Smooth muscle cell (in vitro differentiated cells): ENCODE data around the gene MYO9B. TPM values are rescaled to one million over a fixed set of nuclear protein-coding genes. Genes with fewer than 3 reads are reported as not detected.
A peak's percentile ranks its signal among the peaks of the same experiment; 100 is the strongest.

Experiments used
- DNase-seq: peaks from one replicate; lab custom pipeline; 2025; ENCODE audit not compliant: unreplicated experiment; lab: John Stamatoyannopoulos, UW
- H2AFZ ChIP-seq: fragments of 200-600 bp; sonication (generic); 2 replicates; pipeline ENCODE4 v1.6.0; 2016; ENCODE audit warnings: antibody characterized with exemption, low read depth, mild to moderate bottlenecking
- H3F3A ChIP-seq: fragments of 200-600 bp; sonication (generic); 2 replicates; pipeline ENCODE4 v1.6.0; 2017; ENCODE audit warnings: antibody characterized with exemption, low read depth
- H3K27ac ChIP-seq: fragments of 200-600 bp; sonication (generic); 2 replicates; pipeline ENCODE4 v1.5.1; 2016; ENCODE audit warnings: low read depth, mild to moderate bottlenecking
- H3K27me3 ChIP-seq: fragments of 200-600 bp; sonication (generic); 2 replicates; pipeline ENCODE4 v1.6.1; 2016; ENCODE audit warnings: low read depth, mild to moderate bottlenecking
- H3K36me3 ChIP-seq: fragments of 200-600 bp; sonication (generic); 2 replicates; pipeline ENCODE4 v1.5.1; 2016; ENCODE audit warnings: low read depth
- H3K4me1 ChIP-seq: fragments of 200-600 bp; sonication (generic); 2 replicates; pipeline ENCODE4 v1.5.1; 2016; ENCODE audit warnings: low read depth
- H3K4me2 ChIP-seq: fragments of 200-600 bp; sonication (generic); 2 replicates; pipeline ENCODE4 v1.6.0; 2016; ENCODE audit warnings: mild to moderate bottlenecking
- H3K4me3 ChIP-seq: fragments of 200-600 bp; sonication (generic); 2 replicates; pipeline ENCODE4 v1.5.1; 2016; ENCODE audit warnings: mild to moderate bottlenecking
- H3K79me2 ChIP-seq: fragments of 200-600 bp; sonication (generic); 2 replicates; pipeline ENCODE4 v1.6.0; 2016; ENCODE audit warnings: low read depth, mild to moderate bottlenecking
- H3K9ac ChIP-seq: fragments of 200-600 bp; sonication (generic); 2 replicates; pipeline ENCODE4 v1.6.0; 2016; ENCODE audit warnings: low read depth
- H3K9me3 ChIP-seq: fragments of 200-600 bp; sonication (generic); replicated peaks from 2 replicates; pipeline ENCODE4 v1.5.1; 2016; ENCODE audit warnings: low read depth
- H4K20me1 ChIP-seq: fragments of 200-600 bp; sonication (generic); 2 replicates; pipeline ENCODE4 v1.6.0; 2016; ENCODE audit warnings: low read depth
- WGBS: methylation state at CpG from one replicate; pipeline ENCODE4 v1.1.7; 2016; ENCODE audit warnings: low lambda C conversion rate; 5-methylcytosine and 5-hydroxymethylcytosine counted together
- polyA plus RNA-seq: library from polyadenylated mRNA; unstranded; fragments of >200 nt; fragmentation: Nextera tagmentation; extraction: Ambion mirVana; gene quantifications from 2 replicates; pipeline ENCODE4 v1.2.1, GENCODE V29; 2016
- total RNA-seq: library from RNA; depleted of rRNA; stranded (reverse); fragments of >200 nt; gene quantifications from 2 replicates; pipeline ENCODE4 v1.2.3, GENCODE V29; 2014
- TF ChIP-seq, protein P1 (sequence below): fragments of 200-600 bp; sonication (generic); IDR thresholded peaks from 2 replicates; pipeline ENCODE4 v1.5.1; 2017; ENCODE audit warnings: borderline replicate concordance, mild to moderate bottlenecking, antibody characterized with exemption; ENCODE audit not compliant: insufficient read depth, poor library complexity, severe bottlenecking

MYO9B gene
- total and polyA plus RNA-seq, 2 experiments from 2014 or later: 44.6 to 46.6 TPM

DNA sequence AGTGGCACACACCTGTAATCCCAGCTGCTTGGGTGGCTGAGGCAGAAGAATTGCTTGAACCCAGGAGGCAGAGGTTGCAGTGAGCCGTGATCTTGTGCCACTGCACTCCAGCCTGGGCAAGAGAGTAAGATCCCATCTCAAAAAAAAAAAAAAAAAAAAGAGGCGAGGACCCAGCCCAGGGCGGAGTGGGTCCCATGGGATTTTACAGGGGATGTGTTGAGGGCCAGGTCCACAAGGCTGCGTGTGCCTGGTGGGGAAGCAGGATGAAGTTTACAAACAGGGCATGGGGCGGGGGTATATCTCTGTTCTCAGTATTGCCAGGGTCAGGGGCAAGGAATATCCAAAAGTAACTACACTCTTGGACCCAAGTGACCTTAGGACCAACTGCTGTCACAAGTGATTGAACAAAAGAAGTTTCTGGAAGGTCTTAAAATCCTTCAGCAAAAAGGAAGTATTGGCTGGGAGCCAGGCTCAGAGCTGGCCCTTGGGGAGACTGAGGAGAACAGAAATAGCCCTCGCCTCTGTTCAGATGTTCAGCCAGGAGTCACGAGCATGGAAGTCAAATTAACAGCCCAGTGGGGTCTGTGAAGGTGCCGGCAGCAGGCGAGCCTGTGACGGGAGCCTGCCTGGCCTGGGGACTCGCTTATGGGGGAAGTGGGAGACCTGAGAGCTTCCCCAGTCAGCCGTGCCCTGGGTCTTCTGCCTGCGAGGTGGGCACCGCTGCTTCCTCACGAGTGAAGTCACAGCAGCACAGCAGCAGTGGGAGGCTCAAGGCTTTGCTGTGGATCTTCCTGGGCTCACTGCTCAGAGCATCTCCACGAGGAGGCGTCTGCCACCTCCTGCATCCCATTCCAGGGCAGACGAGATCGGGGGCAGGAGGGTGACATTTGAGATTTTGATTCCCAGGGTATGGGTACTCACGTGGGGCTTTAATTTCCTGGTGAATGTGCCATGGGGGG, 6.4 kb downstream of the MYO9B start:
- no peak overlapping the region for H3K9ac ChIP-seq

DNA sequence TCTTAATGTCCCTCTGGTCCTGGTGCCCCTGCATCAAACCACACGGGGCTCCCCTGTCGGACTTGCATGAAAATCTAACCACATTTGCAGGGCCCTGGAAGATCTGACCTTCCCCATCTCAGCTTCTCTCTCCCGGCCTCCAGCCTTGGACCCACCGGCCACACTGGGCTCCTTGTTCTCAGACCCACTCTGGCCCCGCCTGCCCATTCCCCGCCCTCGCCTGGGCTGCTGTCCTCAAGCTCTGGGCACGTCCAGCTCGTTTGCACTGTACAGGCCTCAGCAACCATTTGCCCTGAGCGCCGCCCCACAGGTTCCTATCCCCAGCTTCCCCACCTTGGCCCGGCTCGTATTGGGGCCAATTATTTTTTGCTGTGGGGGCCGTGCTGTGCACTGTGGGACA, 10.5 kb downstream of the MYO9B start:
- peaks cover 8% of the 10 kb centered on the region for H3K4me1 ChIP-seq
- H3F3A ChIP-seq: peaks cover 19% of the 10 kb centered on the region
- peak overlapping the region; percentile 61 for H3K27ac ChIP-seq
- peak overlapping the region; percentile 55 for H3K4me2 ChIP-seq
- H4K20me1 ChIP-seq: peaks cover 69% of the 10 kb centered on the region
- H3K4me3 ChIP-seq: no peak overlapping the region
- no peaks in the 10 kb centered on the region for H3K27me3 ChIP-seq
- no peaks in the 10 kb centered on the region for H3K9me3 ChIP-seq
- H3K36me3 ChIP-seq: no peaks in the 10 kb centered on the region
- H2AFZ ChIP-seq: no peak overlapping the region
- TF ChIP-seq, protein P1, sequence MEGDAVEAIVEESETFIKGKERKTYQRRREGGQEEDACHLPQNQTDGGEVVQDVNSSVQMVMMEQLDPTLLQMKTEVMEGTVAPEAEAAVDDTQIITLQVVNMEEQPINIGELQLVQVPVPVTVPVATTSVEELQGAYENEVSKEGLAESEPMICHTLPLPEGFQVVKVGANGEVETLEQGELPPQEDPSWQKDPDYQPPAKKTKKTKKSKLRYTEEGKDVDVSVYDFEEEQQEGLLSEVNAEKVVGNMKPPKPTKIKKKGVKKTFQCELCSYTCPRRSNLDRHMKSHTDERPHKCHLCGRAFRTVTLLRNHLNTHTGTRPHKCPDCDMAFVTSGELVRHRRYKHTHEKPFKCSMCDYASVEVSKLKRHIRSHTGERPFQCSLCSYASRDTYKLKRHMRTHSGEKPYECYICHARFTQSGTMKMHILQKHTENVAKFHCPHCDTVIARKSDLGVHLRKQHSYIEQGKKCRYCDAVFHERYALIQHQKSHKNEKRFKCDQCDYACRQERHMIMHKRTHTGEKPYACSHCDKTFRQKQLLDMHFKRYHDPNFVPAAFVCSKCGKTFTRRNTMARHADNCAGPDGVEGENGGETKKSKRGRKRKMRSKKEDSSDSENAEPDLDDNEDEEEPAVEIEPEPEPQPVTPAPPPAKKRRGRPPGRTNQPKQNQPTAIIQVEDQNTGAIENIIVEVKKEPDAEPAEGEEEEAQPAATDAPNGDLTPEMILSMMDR: no peak
- 86% methylated on average over 14 of the region's 14 CpGs for WGBS
- H3K9ac ChIP-seq: peak overlapping the region; percentile 40
- peaks cover 85% of the 10 kb centered on the region for H3K79me2 ChIP-seq
- no peak for DNase-seq

More for the DNA sequence above, 6.4 kb downstream of the MYO9B start:
- Histone ChIP-seq H3K36me3 (no peaks in the 10 kb centered on the region), H3K27ac (no peak overlapping the region), H3K79me2 (peaks cover 91% of the 10 kb centered on the region), H4K20me1 (peaks cover 88% of the 10 kb centered on the region), H3K4me3 (no peak overlapping the region), H3K9me3 (no peaks in the 10 kb centered on the region), H3K4me1 (peaks cover 17% of the 10 kb centered on the region), H3F3A (peaks cover 19% of the 10 kb centered on the region), H2AFZ (no peak overlapping the region), H3K4me2 (no peak overlapping the region), H3K27me3 (no peaks in the 10 kb centered on the region)
- WGBS: 83% methylated on average over 20 of the region's 20 CpGs
- TF ChIP-seq, protein P1: no peak
- no peak for DNase-seq

DNA sequence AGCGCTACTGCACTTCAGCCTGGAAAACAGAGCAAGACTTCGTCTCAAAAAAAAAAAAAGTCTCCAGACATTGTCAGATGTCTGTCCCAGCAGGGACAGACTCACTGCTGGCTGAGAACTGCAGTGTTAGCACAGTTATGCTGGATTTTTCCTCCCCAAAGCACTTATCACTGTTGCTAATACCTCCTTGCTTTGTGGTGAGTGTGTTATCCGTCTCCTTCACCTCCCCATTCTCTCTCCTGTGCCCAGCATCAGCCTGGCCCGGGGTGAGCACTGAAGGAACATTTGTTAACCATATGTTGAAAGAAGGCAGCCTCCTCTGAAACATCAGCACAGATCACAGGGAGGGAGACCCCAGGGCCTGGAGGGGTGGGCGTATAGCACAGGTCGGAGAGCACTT, 11.3 kb downstream of the MYO9B start:
- H3K9ac ChIP-seq: peak overlapping the region; percentile 13
- H3K4me3 ChIP-seq: no peak overlapping the region
- no peaks in the 10 kb centered on the region for H3K36me3 ChIP-seq
- peak overlapping the region; percentile 61 for H3K27ac ChIP-seq
- WGBS: 36% methylated on average over 6 of the region's 6 CpGs
- no peak for DNase-seq
- TF ChIP-seq, protein P1: no peak
- H3K4me2 ChIP-seq: peak overlapping the region; percentile 55
- H3K79me2 ChIP-seq: peaks cover 85% of the 10 kb centered on the region
- no peaks in the 10 kb centered on the region for H3K27me3 ChIP-seq
- no peaks in the 10 kb centered on the region for H3K9me3 ChIP-seq
- H2AFZ ChIP-seq: no peak overlapping the region
- peaks cover 19% of the 10 kb centered on the region for H3F3A ChIP-seq
- peaks cover 67% of the 10 kb centered on the region for H4K20me1 ChIP-seq
- H3K4me1 ChIP-seq: peaks cover 8% of the 10 kb centered on the region
